ENCODE results near the gene CHST11.
"Not testable (repeated sequence)": the region's sequence is repeated elsewhere in the genome, so short reads cannot be mapped to it uniquely, and the experiment has no call there.

The CHST11 gene

GRCh38 chr12:104566244-104566993 is 109.7 kb downstream of the CHST11 start:
- Histone ChIP-seq H3K9ac (ENCODE audit: low read depth in 1 of 2, low read length in 2 of 2) (no peak overlapping the region), H3K4me3 (ENCODE audit: low read depth in 1 of 2, low read length in 2 of 2) (no peak overlapping the region), H3K27me3 (ENCODE audit: control insufficient read depth in 1 of 2, insufficient read depth in 2 of 2, low read length in 2 of 2) (no peaks in the 10 kb centered on the region), H3K4me1 (ENCODE audit: control insufficient read depth in 1 of 2, insufficient read depth in 2 of 2, low read length in 2 of 2) (peaks cover 11 to 12% of the 10 kb centered on the region in 2 donors), H3K27ac (ENCODE audit: low read depth, low read length) (no peak overlapping the region), H3K9me3 (ENCODE audit: control insufficient read depth in 1 of 2, low read length in 2 of 2) (no peaks in the 10 kb centered on the region), H3K36me3 (ENCODE audit: control insufficient read depth in 1 of 2, insufficient read depth in 2 of 2, low read length in 2 of 2) (no peaks in the 10 kb centered on the region)

GRCh38 chr12:104567832-104568486 is 111.2 kb downstream of the CHST11 start:
- no peaks in the 10 kb centered on the region for H3K27me3 ChIP-seq (ENCODE audit: control insufficient read depth in 1 of 2, insufficient read depth in 2 of 2, low read length in 2 of 2)
- H3K9me3 ChIP-seq (ENCODE audit: control insufficient read depth in 1 of 2, low read length in 2 of 2) = no peaks in the 10 kb centered on the region
- no peaks in the 10 kb centered on the region for H3K36me3 ChIP-seq (ENCODE audit: control insufficient read depth in 1 of 2, insufficient read depth in 2 of 2, low read length in 2 of 2)
- H3K4me3 ChIP-seq (ENCODE audit: low read depth in 1 of 2, low read length in 2 of 2) = no peak overlapping the region
- no peak overlapping the region for H3K27ac ChIP-seq (ENCODE audit: low read depth, low read length)
- H3K4me1 ChIP-seq (ENCODE audit: control insufficient read depth in 1 of 2, insufficient read depth in 2 of 2, low read length in 2 of 2) = peaks cover 11 to 12% of the 10 kb centered on the region in 2 donors
- no peak overlapping the region for H3K9ac ChIP-seq (ENCODE audit: low read depth in 1 of 2, low read length in 2 of 2)

- Histone ChIP-seq H3K4me3 (ENCODE audit: low read depth in 1 of 2, low read length in 2 of 2) (no peak overlapping the region), H3K36me3 (ENCODE audit: control insufficient read depth in 1 of 2, insufficient read depth in 2 of 2, low read length in 2 of 2) (no peaks in the 10 kb centered on the region), H3K4me1 (ENCODE audit: control insufficient read depth in 1 of 2, insufficient read depth in 2 of 2, low read length in 2 of 2) (peaks cover 11 to 12% of the 10 kb centered on the region in 2 donors), H3K9me3 (ENCODE audit: control insufficient read depth in 1 of 2, low read length in 2 of 2) (no peaks in the 10 kb centered on the region), H3K27ac (ENCODE audit: low read depth, low read length) (no peak overlapping the region), H3K27me3 (ENCODE audit: control insufficient read depth in 1 of 2, insufficient read depth in 2 of 2, low read length in 2 of 2) (no peaks in the 10 kb centered on the region), H3K9ac (ENCODE audit: low read depth in 1 of 2, low read length in 2 of 2) (no peak overlapping the region)
Observed at GRCh38 chr12:104568487-104568868, 111.7 kb downstream of the CHST11 start.

- Histone ChIP-seq H3K4me1 (ENCODE audit: control insufficient read depth in 1 of 2, insufficient read depth in 2 of 2, low read length in 2 of 2) (peaks cover 11 to 12% of the 10 kb centered on the region in 2 donors), H3K4me3 (ENCODE audit: low read depth in 1 of 2, low read length in 2 of 2) (no peak overlapping the region), H3K27me3 (ENCODE audit: control insufficient read depth in 1 of 2, insufficient read depth in 2 of 2, low read length in 2 of 2) (no peaks in the 10 kb centered on the region), H3K36me3 (ENCODE audit: control insufficient read depth in 1 of 2, insufficient read depth in 2 of 2, low read length in 2 of 2) (no peaks in the 10 kb centered on the region), H3K27ac (ENCODE audit: low read depth, low read length) (no peak overlapping the region), H3K9ac (ENCODE audit: low read depth in 1 of 2, low read length in 2 of 2) (no peak overlapping the region), H3K9me3 (ENCODE audit: control insufficient read depth in 1 of 2, low read length in 2 of 2) (no peaks in the 10 kb centered on the region)
Observed at GRCh38 chr12:104568935-104569334, 112.2 kb downstream of the CHST11 start.

GRCh38 chr12:104569346-104570173 is 112.8 kb downstream of the CHST11 start:
- Histone ChIP-seq H3K9ac (ENCODE audit: low read depth in 1 of 2, low read length in 2 of 2) (no peak overlapping the region), H3K36me3 (ENCODE audit: control insufficient read depth in 1 of 2, insufficient read depth in 2 of 2, low read length in 2 of 2) (no peaks in the 10 kb centered on the region), H3K9me3 (ENCODE audit: control insufficient read depth in 1 of 2, low read length in 2 of 2) (no peaks in the 10 kb centered on the region), H3K4me3 (ENCODE audit: low read depth in 1 of 2, low read length in 2 of 2) (peak overlapping the region; percentile 10 to 37), H3K4me1 (ENCODE audit: control insufficient read depth in 1 of 2, insufficient read depth in 2 of 2, low read length in 2 of 2) (peaks cover 11 to 12% of the 10 kb centered on the region in 2 donors), H3K27me3 (ENCODE audit: control insufficient read depth in 1 of 2, insufficient read depth in 2 of 2, low read length in 2 of 2) (no peaks in the 10 kb centered on the region), H3K27ac (ENCODE audit: low read depth, low read length) (no peak overlapping the region)

- H3K4me1 ChIP-seq (ENCODE audit: control insufficient read depth in 1 of 2, insufficient read depth in 2 of 2, low read length in 2 of 2) = peaks cover 11 to 16% of the 10 kb centered on the region in 2 donors
- H3K27ac ChIP-seq (ENCODE audit: low read depth, low read length) = no peak overlapping the region
- H3K9ac ChIP-seq (ENCODE audit: low read depth in 1 of 2, low read length in 2 of 2) = no peak overlapping the region
- no peaks in the 10 kb centered on the region for H3K36me3 ChIP-seq (ENCODE audit: control insufficient read depth in 1 of 2, insufficient read depth in 2 of 2, low read length in 2 of 2)
- peak overlapping the region; percentile 10 to 37 for H3K4me3 ChIP-seq (ENCODE audit: low read depth in 1 of 2, low read length in 2 of 2)
- no peaks in the 10 kb centered on the region for H3K9me3 ChIP-seq (ENCODE audit: control insufficient read depth in 1 of 2, low read length in 2 of 2)
- H3K27me3 ChIP-seq (ENCODE audit: control insufficient read depth in 1 of 2, insufficient read depth in 2 of 2, low read length in 2 of 2) = no peaks in the 10 kb centered on the region
Observed at GRCh38 chr12:104570174-104570907, 113.6 kb downstream of the CHST11 start.

- Histone ChIP-seq H3K4me3 (ENCODE audit: low read depth in 1 of 2, low read length in 2 of 2) (no peak overlapping the region), H3K27ac (ENCODE audit: low read depth, low read length) (no peak overlapping the region), H3K9me3 (ENCODE audit: control insufficient read depth in 1 of 2, low read length in 2 of 2) (no peaks in the 10 kb centered on the region), H3K27me3 (ENCODE audit: control insufficient read depth in 1 of 2, insufficient read depth in 2 of 2, low read length in 2 of 2) (no peaks in the 10 kb centered on the region), H3K4me1 (ENCODE audit: control insufficient read depth in 1 of 2, insufficient read depth in 2 of 2, low read length in 2 of 2) (peaks cover 11 to 16% of the 10 kb centered on the region in 2 donors), H3K9ac (ENCODE audit: low read depth in 1 of 2, low read length in 2 of 2) (no peak overlapping the region), H3K36me3 (ENCODE audit: control insufficient read depth in 1 of 2, insufficient read depth in 2 of 2, low read length in 2 of 2) (no peaks in the 10 kb centered on the region)
Observed at GRCh38 chr12:104571328-104571727, 114.6 kb downstream of the CHST11 start.

- not testable (repeated sequence) for H3K9ac ChIP-seq (ENCODE audit: low read depth in 1 of 2, low read length in 2 of 2); H3K27me3 ChIP-seq (ENCODE audit: control insufficient read depth in 1 of 2, insufficient read depth in 2 of 2, low read length in 2 of 2); H3K36me3 ChIP-seq (ENCODE audit: control insufficient read depth in 1 of 2, insufficient read depth in 2 of 2, low read length in 2 of 2); H3K4me3 ChIP-seq (ENCODE audit: low read depth in 1 of 2, low read length in 2 of 2); H3K27ac ChIP-seq (ENCODE audit: low read depth, low read length); H3K9me3 ChIP-seq (ENCODE audit: control insufficient read depth in 1 of 2, low read length in 2 of 2)
- peaks cover 14 to 22% of the 10 kb centered on the region in 2 donors for H3K4me1 ChIP-seq (ENCODE audit: control insufficient read depth in 1 of 2, insufficient read depth in 2 of 2, low read length in 2 of 2)
Observed at GRCh38 chr12:104574353-104574752, 117.6 kb downstream of the CHST11 start.

GRCh38 chr12:104574758-104575157 is 118.0 kb downstream of the CHST11 start:
- H3K4me1 ChIP-seq (ENCODE audit: control insufficient read depth in 1 of 2, insufficient read depth in 2 of 2, low read length in 2 of 2) = peaks cover 14 to 19% of the 10 kb centered on the region in 2 donors
- not testable (repeated sequence) for H3K27me3 ChIP-seq (ENCODE audit: control insufficient read depth in 1 of 2, insufficient read depth in 2 of 2, low read length in 2 of 2); H3K4me3 ChIP-seq (ENCODE audit: low read depth in 1 of 2, low read length in 2 of 2); H3K9me3 ChIP-seq (ENCODE audit: control insufficient read depth in 1 of 2, low read length in 2 of 2); H3K9ac ChIP-seq (ENCODE audit: low read depth in 1 of 2, low read length in 2 of 2); H3K27ac ChIP-seq (ENCODE audit: low read depth, low read length); H3K36me3 ChIP-seq (ENCODE audit: control insufficient read depth in 1 of 2, insufficient read depth in 2 of 2, low read length in 2 of 2)
